Calu3 (cell line): ENCODE data around the gene RNF213. TPM values are rescaled to one million over a fixed set of nuclear protein-coding genes. Genes with fewer than 3 reads are reported as not detected.

ENCODE experiments used
- Bru-seq: library from RNA; stranded (reverse); fragments of 400-500 nt; gene quantifications from one replicate; lab custom pipeline; 2021; lab: Mats Ljungman, UMichigan
- BruChase-seq, 2 experiments: library from RNA; stranded (reverse); fragments of 400-500 nt; gene quantifications; one replicate each; lab custom pipeline; 2021; lab: Mats Ljungman, UMichigan
- BruUV-seq: library from RNA; stranded (reverse); fragments of 400-500 nt; replicated peaks from 2 replicates; lab custom pipeline; 2021; lab: Mats Ljungman, UMichigan
- CTCF ChIA-PET: fragments of 300-600 bp; sonication (Branson Sonifier 250); formaldehyde crosslinking; loops from one replicate; lab custom pipeline; 2022; ENCODE audit warnings: antibody characterized with exemption; lab: Charles Lee
- DNase-seq: peaks from one replicate; pipeline ENCODE4 v3.0.0; 2022
- H3K27ac Mint-ChIP-seq: one replicate; pipeline ENCODE4 v1.8.0; 2022; ENCODE audit warnings: mixed read lengths; ENCODE audit not compliant: unreplicated experiment
- H3K27me3 Mint-ChIP-seq: one replicate; pipeline ENCODE4 v1.8.0; 2022; ENCODE audit warnings: mixed read lengths; ENCODE audit not compliant: unreplicated experiment
- H3K36me3 Mint-ChIP-seq: one replicate; pipeline ENCODE4 v1.8.0; 2022; ENCODE audit warnings: mild to moderate bottlenecking, moderate library complexity, mixed read lengths; ENCODE audit not compliant: insufficient read depth, unreplicated experiment
- H3K4me1 Mint-ChIP-seq: one replicate; pipeline ENCODE4 v1.8.0; 2022; ENCODE audit warnings: mild to moderate bottlenecking, low read depth, mixed read lengths; ENCODE audit not compliant: unreplicated experiment
- H3K4me3 Mint-ChIP-seq: one replicate; pipeline ENCODE4 v1.8.0; 2022; ENCODE audit warnings: mild to moderate bottlenecking, low read depth, moderate library complexity, mixed read lengths; ENCODE audit not compliant: unreplicated experiment
- H3K9me3 Mint-ChIP-seq: one replicate; pipeline ENCODE4 v1.8.0; 2022; ENCODE audit warnings: low read depth, mixed read lengths; ENCODE audit not compliant: unreplicated experiment
- intact Hi-C: fragments of 100-400 bp; cut with micrococcal nuclease; formaldehyde crosslinking; loops from one replicate; pipeline ENCODE4 v1.10.0; 2022; ENCODE audit not compliant: unreplicated experiment
- long read RNA-seq: library from polyadenylated mRNA; stranded (forward); transcript quantifications from one replicate; pipeline ENCODE4 v2.0.0, GENCODE V29; 2022
- total RNA-seq: library from RNA; stranded (reverse); gene quantifications from 2 replicates; pipeline ENCODE4 v1.2.3, GENCODE V29; 2022
- TF ChIP-seq, protein P1 (sequence below): fragments of 200-600 bp; IDR thresholded peaks from one replicate; pipeline ENCODE4 v1.8.0; 2022; ENCODE audit warnings: antibody characterized with exemption; ENCODE audit not compliant: unreplicated experiment

RNF213 gene
- total RNA-seq (221 and 369 TPM in 2 replicates), Bru-seq, nascent RNA (percentile 90 among the genes with signal in this experiment), BruChase-seq, experiment 1, labeled RNA remaining after a 6-hour chase (percentile 96 among the genes with signal in this experiment), BruChase-seq, experiment 2, labeled RNA remaining after a 2-hour chase (percentile 94 among the genes with signal in this experiment)
- long read RNA-seq, full-length matches to known transcripts = 1 of 34 reads
- long read RNA-seq, partial matches to known transcripts = 20 of 34 reads
- long read RNA-seq, other reads (novel, unspliced or antisense) = 13 of 34 reads

DNA sequence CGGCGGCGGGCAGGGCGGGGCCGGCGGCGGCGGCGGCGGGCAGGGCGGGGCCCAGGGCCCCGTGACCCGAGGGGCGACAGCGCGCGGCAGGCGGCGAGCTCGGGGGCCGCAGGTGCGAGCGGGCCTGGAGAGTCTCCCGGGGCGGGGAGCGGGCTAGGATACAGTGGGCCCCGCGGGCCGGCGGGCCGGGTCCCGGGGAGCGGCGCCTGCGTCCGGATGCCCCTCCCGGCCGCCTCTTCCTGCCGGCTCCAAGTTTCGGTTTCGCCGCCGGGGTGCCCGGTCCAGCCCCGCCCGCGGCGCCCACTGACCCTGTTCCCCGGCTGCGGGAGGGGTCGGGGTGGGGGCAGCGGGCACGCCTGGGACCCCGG is at the start of gene RNF213:
Gene RNF213 (plus strand): TSS at position 62 of the 368 bp plus-strand sequence. CDS start 2,830 bp downstream, outside the sequence.
- intact Hi-C loops = no loop called here
- H3K36me3 Mint-ChIP-seq = peaks cover 50% of the 10 kb centered on the region
- peak within 1 kb of the TSS; percentile 96 for H3K27ac Mint-ChIP-seq
- peak; percentile 59 for DNase-seq
- peak within 1 kb of the TSS; percentile 87 for H3K4me3 Mint-ChIP-seq
- H3K27me3 Mint-ChIP-seq = no peaks in the 10 kb centered on the region
- TF ChIP-seq, protein P1, sequence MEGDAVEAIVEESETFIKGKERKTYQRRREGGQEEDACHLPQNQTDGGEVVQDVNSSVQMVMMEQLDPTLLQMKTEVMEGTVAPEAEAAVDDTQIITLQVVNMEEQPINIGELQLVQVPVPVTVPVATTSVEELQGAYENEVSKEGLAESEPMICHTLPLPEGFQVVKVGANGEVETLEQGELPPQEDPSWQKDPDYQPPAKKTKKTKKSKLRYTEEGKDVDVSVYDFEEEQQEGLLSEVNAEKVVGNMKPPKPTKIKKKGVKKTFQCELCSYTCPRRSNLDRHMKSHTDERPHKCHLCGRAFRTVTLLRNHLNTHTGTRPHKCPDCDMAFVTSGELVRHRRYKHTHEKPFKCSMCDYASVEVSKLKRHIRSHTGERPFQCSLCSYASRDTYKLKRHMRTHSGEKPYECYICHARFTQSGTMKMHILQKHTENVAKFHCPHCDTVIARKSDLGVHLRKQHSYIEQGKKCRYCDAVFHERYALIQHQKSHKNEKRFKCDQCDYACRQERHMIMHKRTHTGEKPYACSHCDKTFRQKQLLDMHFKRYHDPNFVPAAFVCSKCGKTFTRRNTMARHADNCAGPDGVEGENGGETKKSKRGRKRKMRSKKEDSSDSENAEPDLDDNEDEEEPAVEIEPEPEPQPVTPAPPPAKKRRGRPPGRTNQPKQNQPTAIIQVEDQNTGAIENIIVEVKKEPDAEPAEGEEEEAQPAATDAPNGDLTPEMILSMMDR = no peak
- BruUV-seq = no TSS peak
- peaks cover 30% of the 10 kb centered on the region for H3K4me1 Mint-ChIP-seq
- H3K9me3 Mint-ChIP-seq = no peaks in the 10 kb centered on the region
- CTCF ChIA-PET = interaction anchor here (0.5 kb wide), 1 partner anchor 544 kb away, joined by 3 read pairs; no protein-coding TSS in a partner anchor

DNA sequence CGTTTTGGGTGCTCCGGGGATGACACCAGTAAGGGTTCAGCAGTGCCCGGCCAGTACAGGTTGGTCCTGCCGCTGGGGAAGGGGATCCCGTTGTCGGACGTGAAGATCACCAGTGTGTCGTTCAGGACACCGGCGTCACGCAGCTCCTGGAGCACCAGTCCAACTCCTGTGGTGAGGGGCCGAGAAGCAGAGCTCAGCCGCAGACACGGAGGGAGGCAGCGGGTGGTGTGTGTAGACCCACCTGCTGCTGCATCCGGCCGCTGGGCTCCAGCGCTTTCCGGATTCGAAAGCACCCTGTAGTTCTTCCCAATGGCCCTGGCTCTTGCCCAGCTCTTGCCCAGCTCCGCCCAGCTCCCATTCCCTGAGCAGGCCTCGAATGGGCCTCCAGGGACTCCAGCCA is 48.5 kb upstream of the RNF213 start:
- H3K4me1 Mint-ChIP-seq = no peaks in the 10 kb centered on the region
- no peaks in the 10 kb centered on the region for H3K27me3 Mint-ChIP-seq
- H3K9me3 Mint-ChIP-seq = no peaks in the 10 kb centered on the region
- no peak overlapping the region for H3K27ac Mint-ChIP-seq
- intact Hi-C loops = no loop called here
- peaks cover 9% of the 10 kb centered on the region for H3K36me3 Mint-ChIP-seq
- TF ChIP-seq, protein P1 = no peak
- no peak for DNase-seq
- CTCF ChIA-PET = no interaction called here
- no peak overlapping the region for H3K4me3 Mint-ChIP-seq
- BruUV-seq = no TSS peak

DNA sequence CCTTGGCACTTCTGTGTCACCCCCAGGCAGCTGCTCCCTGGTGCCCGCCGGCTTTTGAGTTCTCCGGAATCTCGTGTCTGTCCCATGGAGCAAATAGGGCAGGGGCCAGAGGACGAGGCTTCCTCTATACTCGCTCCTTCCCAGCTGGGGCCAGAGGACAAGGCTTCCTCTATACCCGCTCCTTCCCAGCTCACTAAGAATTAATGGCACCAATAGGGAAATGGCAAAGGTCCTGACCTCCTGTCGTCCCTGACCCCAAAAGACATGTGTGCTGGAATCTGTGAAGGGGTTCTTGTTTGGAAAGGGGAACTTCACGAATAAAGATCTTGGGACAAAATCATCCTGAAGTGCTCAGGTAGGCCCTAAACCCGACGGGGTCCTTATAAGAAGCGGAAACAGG is 48.1 kb upstream of the RNF213 start:
- DNase-seq = no peak
- Mint-ChIP-seq H3K27me3 (no peaks in the 10 kb centered on the region), H3K9me3 (no peaks in the 10 kb centered on the region), H3K4me1 (no peaks in the 10 kb centered on the region), H3K27ac (no peak overlapping the region), H3K4me3 (no peak overlapping the region), H3K36me3 (peaks cover 9% of the 10 kb centered on the region)
- CTCF ChIA-PET = no interaction called here
- intact Hi-C loops = no loop called here
- BruUV-seq = no TSS peak
- TF ChIP-seq, protein P1 = no peak

DNA sequence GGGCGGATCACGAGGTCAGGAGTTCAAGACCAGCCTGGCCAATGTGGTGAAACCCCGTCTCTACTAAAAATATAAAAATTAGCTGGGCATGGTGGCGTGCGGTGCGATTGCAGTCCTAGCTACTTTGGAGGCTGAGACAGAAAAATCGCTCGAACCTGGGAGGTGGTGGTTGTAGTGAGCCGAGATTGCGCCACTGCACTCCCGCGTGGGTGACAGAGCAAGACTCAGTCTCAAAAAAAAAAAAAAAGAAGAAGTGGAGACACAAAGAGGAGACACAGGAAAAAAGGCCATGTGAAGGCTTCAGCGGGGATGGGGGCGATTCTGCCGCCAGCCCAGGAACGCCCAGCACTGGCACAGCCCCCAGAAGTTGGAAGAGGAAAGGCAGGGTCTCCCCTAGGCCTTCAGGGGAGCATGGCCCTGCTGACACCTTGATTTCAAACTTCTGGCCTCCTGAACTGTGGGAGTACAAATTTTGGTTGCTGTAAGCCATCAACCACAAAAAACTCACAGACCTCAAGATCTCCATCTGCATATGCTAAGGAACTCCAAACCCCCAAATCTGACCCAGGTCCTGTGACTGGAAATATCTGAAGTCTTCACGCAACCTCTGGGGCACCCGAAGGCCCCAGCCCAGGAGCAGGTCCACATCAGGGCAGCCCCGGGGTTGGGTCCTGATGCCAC is 47.5 kb upstream of the RNF213 start:
- TF ChIP-seq, protein P1 = no peak
- no TSS peak for BruUV-seq
- H3K27ac Mint-ChIP-seq = no peak overlapping the region
- no peaks in the 10 kb centered on the region for H3K9me3 Mint-ChIP-seq
- DNase-seq = no peak
- no peaks in the 10 kb centered on the region for H3K4me1 Mint-ChIP-seq
- no peak overlapping the region for H3K4me3 Mint-ChIP-seq
- peaks cover 9% of the 10 kb centered on the region for H3K36me3 Mint-ChIP-seq
- intact Hi-C loops = no loop called here
- CTCF ChIA-PET = no interaction called here
- H3K27me3 Mint-ChIP-seq = no peaks in the 10 kb centered on the region
